HUES6 (cell line): Measurements from ENCODE around the gene KCNJ5.

Source experiments
- H3K27ac ChIP-seq: 2 replicates; pipeline ENCODE4 v1.7.0; 2013; ENCODE audit warnings: low read depth, mild to moderate bottlenecking, low read length, inconsistent platforms
- H3K27me3 ChIP-seq: 2 replicates; pipeline ENCODE4 v1.6.1; 2013; ENCODE audit warnings: low read length; ENCODE audit not compliant: control insufficient read depth, insufficient read depth
- H3K36me3 ChIP-seq: 2 replicates; pipeline ENCODE4 v1.6.1; 2013; ENCODE audit warnings: low read length; ENCODE audit not compliant: control insufficient read depth, insufficient read depth
- H3K4me1 ChIP-seq: 2 replicates; pipeline ENCODE4 v1.6.1; 2013; ENCODE audit warnings: low read length; ENCODE audit not compliant: control insufficient read depth, insufficient read depth
- H3K4me3 ChIP-seq: 2 replicates; pipeline ENCODE4 v1.5.1; 2013; ENCODE audit warnings: low read depth, low read length
- H3K9ac ChIP-seq: one replicate; pipeline ENCODE4 v1.6.1; 2013; ENCODE audit warnings: mild to moderate bottlenecking, low read length
- H3K9me3 ChIP-seq: 2 replicates; pipeline ENCODE4 v1.6.1; 2013; ENCODE audit warnings: low read depth, low read length; ENCODE audit not compliant: control insufficient read depth, insufficient read depth

Gene KCNJ5

GRCh38 chr11:128890543-128891368, at the start of gene KCNJ5:
Gene KCNJ5, plus strand, starts transcription at chr11:128891356. Its CDS starts 19,918 bp downstream, at chr11:128911274.
- peaks cover 92% of the 10 kb centered on the region for H3K27me3 ChIP-seq
- peak within 1 kb of the TSS; percentile 76 for H3K4me3 ChIP-seq
- no peak within 1 kb of the TSS for H3K27ac ChIP-seq

DNA sequence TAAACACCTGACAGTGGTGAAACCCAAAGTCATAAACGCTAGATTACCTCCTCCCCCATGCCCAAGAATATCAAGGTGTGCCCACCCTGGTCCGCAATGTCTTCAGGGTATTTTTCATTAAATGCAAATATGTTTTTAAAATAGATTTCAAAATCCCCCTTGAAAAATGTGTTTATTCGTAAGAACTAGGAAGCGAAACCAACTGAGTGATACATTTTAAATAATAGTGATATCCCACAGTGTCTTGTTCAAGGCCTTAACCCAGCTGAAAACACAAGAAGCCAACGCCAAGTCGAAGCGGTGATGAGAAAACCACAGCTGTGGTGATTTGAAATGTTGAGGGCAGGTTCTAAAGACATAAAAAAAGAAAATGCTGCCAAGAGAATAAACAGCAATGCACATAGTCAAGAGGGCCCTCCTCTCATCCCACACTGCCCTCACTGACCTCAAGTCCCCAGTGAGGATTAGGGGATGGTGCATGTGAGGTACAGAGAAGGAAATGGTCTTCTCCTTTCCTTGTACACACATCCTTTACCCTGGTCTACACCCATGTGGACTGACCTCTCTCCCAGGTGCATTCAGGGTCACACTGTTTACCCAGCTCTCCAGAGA, 49.6 kb upstream of the KCNJ5 start:
- no peak overlapping the region for H3K9ac ChIP-seq
- no peak overlapping the region for H3K4me3 ChIP-seq
- peaks cover 7% of the 10 kb centered on the region; the same call in 1 of the 2 replicates for H3K4me1 ChIP-seq
- H3K27ac ChIP-seq: no peak overlapping the region
- H3K27me3 ChIP-seq: no peaks in the 10 kb centered on the region
- H3K9me3 ChIP-seq: no peaks in the 10 kb centered on the region
- no peaks in the 10 kb centered on the region for H3K36me3 ChIP-seq

More at GRCh38 chr11:128890543-128891368, at the start of gene KCNJ5:
- no peaks in the 10 kb centered on the region for H3K9me3 ChIP-seq
- peaks cover 34% of the 10 kb centered on the region for H3K4me1 ChIP-seq
- H3K36me3 ChIP-seq: no peaks in the 10 kb centered on the region
- H3K9ac ChIP-seq: peak within 1 kb of the TSS; percentile 67

DNA sequence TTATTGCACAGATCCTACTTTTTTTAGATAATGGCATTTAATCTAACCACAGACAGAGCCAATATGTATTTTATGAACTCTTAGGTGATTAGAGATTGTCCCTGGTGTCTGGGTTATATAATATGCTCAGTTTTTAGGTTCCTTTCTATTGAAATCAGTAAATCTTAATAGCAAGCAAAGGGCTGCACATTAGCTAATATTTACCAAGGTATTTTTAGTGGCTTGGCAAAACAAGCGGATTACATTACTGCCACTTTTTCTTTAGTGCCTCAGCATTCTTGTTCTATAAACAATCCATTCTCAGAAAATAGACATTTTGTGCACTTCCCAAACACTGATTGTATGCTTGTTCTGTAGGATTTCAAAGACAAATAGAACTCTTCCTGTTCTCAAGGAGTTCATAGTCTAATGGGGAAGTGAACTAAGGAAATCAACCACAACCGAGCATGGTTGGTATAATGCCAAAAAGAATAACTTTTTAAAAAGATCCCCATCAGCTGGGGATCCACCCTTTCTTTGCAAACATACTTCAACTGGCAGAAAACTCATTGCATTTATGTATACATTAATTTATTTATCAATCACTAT, 47.9 kb upstream of the KCNJ5 start:
- no peaks in the 10 kb centered on the region for H3K36me3 ChIP-seq
- H3K27ac ChIP-seq: no peak overlapping the region
- H3K27me3 ChIP-seq: no peaks in the 10 kb centered on the region
- no peak overlapping the region for H3K9ac ChIP-seq
- no peak overlapping the region for H3K4me3 ChIP-seq
- no peaks in the 10 kb centered on the region for H3K9me3 ChIP-seq
- peaks cover 7% of the 10 kb centered on the region; the same call in 1 of the 2 replicates for H3K4me1 ChIP-seq

DNA sequence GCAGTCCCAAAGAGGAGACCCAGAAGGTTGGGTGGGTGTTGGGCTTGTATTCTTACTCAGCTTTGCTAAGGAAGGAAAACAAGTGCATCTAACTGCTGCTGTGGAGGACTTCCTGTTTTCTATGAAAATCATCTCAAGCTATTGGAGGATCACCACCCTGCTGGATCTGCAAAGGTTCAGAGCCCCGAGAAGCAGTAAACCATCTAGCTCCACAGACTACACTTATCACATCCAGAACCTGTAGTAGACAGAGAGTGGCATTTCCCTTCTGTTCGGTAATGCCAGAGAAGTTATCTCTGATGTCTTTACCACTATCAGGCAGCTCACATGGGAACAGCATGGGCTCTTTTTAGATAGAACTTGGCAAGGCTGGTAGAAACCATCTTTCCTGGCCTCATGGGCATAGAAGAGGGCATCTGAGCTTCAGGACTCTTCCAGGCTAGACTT, 45.8 kb upstream of the KCNJ5 start:
- H3K27me3 ChIP-seq: no peaks in the 10 kb centered on the region
- H3K36me3 ChIP-seq: no peaks in the 10 kb centered on the region
- no peak overlapping the region for H3K27ac ChIP-seq
- H3K9me3 ChIP-seq: no peaks in the 10 kb centered on the region
- H3K4me1 ChIP-seq: no peaks in the 10 kb centered on the region
- H3K9ac ChIP-seq: no peak overlapping the region
- H3K4me3 ChIP-seq: no peak overlapping the region

DNA sequence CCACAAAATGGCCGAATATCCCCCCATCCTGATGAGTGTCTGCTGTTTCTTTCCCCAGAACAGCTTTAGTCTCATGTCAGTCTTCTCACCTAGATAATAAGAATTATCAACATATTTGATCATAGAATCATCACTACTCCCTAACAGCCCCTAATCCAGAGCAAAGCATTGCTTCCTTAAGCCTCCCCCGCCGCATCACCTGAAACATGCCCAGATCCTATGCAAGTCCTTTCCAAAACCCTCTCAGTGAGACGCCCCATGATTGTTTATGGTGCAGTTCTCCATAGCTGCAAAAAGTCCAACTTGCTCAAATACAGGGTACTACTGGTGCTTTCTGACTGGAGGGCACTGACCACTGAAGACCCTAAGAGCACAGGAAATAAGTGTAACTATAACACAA, 44.2 kb upstream of the KCNJ5 start:
- no peaks in the 10 kb centered on the region for H3K27me3 ChIP-seq
- no peak overlapping the region for H3K4me3 ChIP-seq
- H3K27ac ChIP-seq: no peak overlapping the region
- no peaks in the 10 kb centered on the region for H3K36me3 ChIP-seq
- H3K4me1 ChIP-seq: no peaks in the 10 kb centered on the region
- H3K9ac ChIP-seq: no peak overlapping the region
- H3K9me3 ChIP-seq: no peaks in the 10 kb centered on the region

GRCh38 chr11:128848815-128849455, 42.2 kb upstream of the KCNJ5 start:
- H3K9me3 ChIP-seq: no peaks in the 10 kb centered on the region
- no peaks in the 10 kb centered on the region for H3K27me3 ChIP-seq
- no peak overlapping the region for H3K27ac ChIP-seq
- no peak overlapping the region for H3K9ac ChIP-seq
- H3K4me1 ChIP-seq: no peaks in the 10 kb centered on the region
- H3K4me3 ChIP-seq: no peak overlapping the region
- no peaks in the 10 kb centered on the region for H3K36me3 ChIP-seq

- no peak overlapping the region for H3K27ac ChIP-seq
- no peak overlapping the region for H3K4me3 ChIP-seq
- H3K36me3 ChIP-seq: no peaks in the 10 kb centered on the region
- no peaks in the 10 kb centered on the region for H3K9me3 ChIP-seq
- H3K9ac ChIP-seq: no peak overlapping the region
- peaks cover 7% of the 10 kb centered on the region; the same call in 1 of the 2 replicates for H3K27me3 ChIP-seq
- no peaks in the 10 kb centered on the region for H3K4me1 ChIP-seq
Observed at GRCh38 chr11:128852327-128853023, 38.7 kb upstream of the KCNJ5 start.

DNA sequence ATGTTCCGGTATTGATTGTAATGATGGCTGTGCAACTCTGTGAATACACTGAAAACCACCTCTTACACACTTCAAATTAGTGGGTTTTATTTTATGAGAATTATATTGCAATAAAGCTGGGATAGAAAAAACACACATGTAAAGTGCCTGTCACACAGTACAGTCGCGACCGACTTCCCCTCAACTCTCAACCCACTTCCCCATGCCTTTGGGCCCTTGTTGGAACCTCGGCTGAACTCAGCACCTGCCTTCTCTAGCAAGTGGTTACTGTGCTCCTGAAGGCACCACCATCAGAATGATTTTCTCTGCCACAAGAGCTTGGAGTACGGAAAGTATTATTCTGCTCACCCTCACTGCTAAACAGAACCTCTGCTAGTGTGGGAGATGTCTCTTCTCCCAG, 37.6 kb upstream of the KCNJ5 start:
- peaks cover 13% of the 10 kb centered on the region for H3K27me3 ChIP-seq
- no peak overlapping the region for H3K27ac ChIP-seq
- H3K4me3 ChIP-seq: no peak overlapping the region
- H3K36me3 ChIP-seq: no peaks in the 10 kb centered on the region
- H3K9me3 ChIP-seq: no peaks in the 10 kb centered on the region
- H3K9ac ChIP-seq: no peak overlapping the region
- H3K4me1 ChIP-seq: no peaks in the 10 kb centered on the region

DNA sequence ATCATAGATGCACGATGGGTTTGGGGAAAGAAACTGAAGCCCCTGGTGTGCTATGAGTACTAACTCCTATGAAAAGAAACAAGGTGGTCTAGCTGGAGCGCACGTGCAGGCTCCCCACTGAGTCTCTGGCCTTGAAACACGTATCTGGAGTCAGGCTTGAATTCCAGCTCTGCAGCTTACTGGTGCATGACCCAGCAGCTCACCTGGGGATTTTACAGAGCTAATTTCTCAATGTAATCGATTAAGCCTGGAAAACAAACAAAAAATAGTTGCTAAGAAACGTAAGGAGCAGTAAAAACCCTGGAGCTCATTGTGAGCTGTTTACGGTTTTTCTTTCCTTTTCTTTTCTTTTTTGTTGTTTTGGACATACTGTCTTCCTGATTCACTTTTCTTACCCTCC, 36.3 kb upstream of the KCNJ5 start:
- Histone ChIP-seq H3K4me3 (no peak overlapping the region), H3K9ac (no peak overlapping the region), H3K27ac (no peak overlapping the region), H3K9me3 (no peaks in the 10 kb centered on the region), H3K36me3 (no peaks in the 10 kb centered on the region), H3K4me1 (peaks cover 4% of the 10 kb centered on the region; the same call in 1 of the 2 replicates), H3K27me3 (peaks cover 25% of the 10 kb centered on the region)

- Histone ChIP-seq H3K4me1 (peaks cover 4% of the 10 kb centered on the region; the same call in 1 of the 2 replicates), H3K9me3 (no peaks in the 10 kb centered on the region), H3K4me3 (no peak overlapping the region), H3K9ac (no peak overlapping the region), H3K36me3 (no peaks in the 10 kb centered on the region), H3K27me3 (peaks cover 25% of the 10 kb centered on the region), H3K27ac (no peak overlapping the region)
Observed at GRCh38 chr11:128856241-128856640, 34.9 kb upstream of the KCNJ5 start.
